Measurements from ENCODE around the gene PRKAG2.

The PRKAG2 gene

GRCh38 chr7:151507806-151508205 is 369.1 kb downstream of the PRKAG2 start:
- H3K9ac ChIP-seq (ENCODE audit: low read depth, low read length): no peak overlapping the region
- no peaks in the 10 kb centered on the region for H3K36me3 ChIP-seq (ENCODE audit: insufficient read depth, low read depth, low read length)
- no peak overlapping the region for H3K27ac ChIP-seq (ENCODE audit: low read length)
- no peak overlapping the region for H3K4me3 ChIP-seq (ENCODE audit: low read length)
- no peaks in the 10 kb centered on the region for H3K27me3 ChIP-seq (ENCODE audit: insufficient read depth, low read length)
- no peaks in the 10 kb centered on the region for H3K9me3 ChIP-seq (ENCODE audit: insufficient read depth, low read depth, low read length)
- peaks cover 48% of the 10 kb centered on the region for H3K4me1 ChIP-seq (ENCODE audit: insufficient read depth, low read length)

GRCh38 chr7:151506901-151507382 is 370.0 kb downstream of the PRKAG2 start:
- Histone ChIP-seq H3K27me3 (ENCODE audit: insufficient read depth, low read length) (no peaks in the 10 kb centered on the region), H3K36me3 (ENCODE audit: insufficient read depth, low read depth, low read length) (no peaks in the 10 kb centered on the region), H3K4me1 (ENCODE audit: insufficient read depth, low read length) (peaks cover 48% of the 10 kb centered on the region), H3K4me3 (ENCODE audit: low read length) (no peak overlapping the region), H3K9me3 (ENCODE audit: insufficient read depth, low read depth, low read length) (no peaks in the 10 kb centered on the region), H3K9ac (ENCODE audit: low read depth, low read length) (no peak overlapping the region), H3K27ac (ENCODE audit: low read length) (no peak overlapping the region)
